ENCODE data around the gene ANTXR2. TPM values are rescaled to one million over a fixed set of nuclear protein-coding genes. Genes with fewer than 3 reads are reported as not detected.

ANTXR2 gene
- total RNA-seq, 4 donors from 2014 or later = 319 to 518 (median 329) TPM

GRCh38 chr4:80079255-80079923 lies 6.4 kb upstream of the ANTXR2 start:
- Histone ChIP-seq H3K9me3 (no peaks in the 10 kb centered on the region), H3K4me1 (peaks cover 4 to 15% (median 11%) of the 10 kb centered on the region in 4 donors), H3K4me3 (peak overlapping the region in 1 of 4 donors; percentile 4), H3K27ac (replicated peaks in 1 of 4) (no peak overlapping the region), H3K36me3 (no peaks in the 10 kb centered on the region), H3K27me3 (no peaks in the 10 kb centered on the region)
- intact Hi-C loops (cut with DNase I) = no loop called here
- no peak for DNase-seq (ENCODE audit: extremely low spot score)
- WGBS = 84% methylated on average over 15 of the region's 15 CpGs
- no peak for TF ChIP-seq CTCF (IDR thresholded peaks at IDR 0.05)

- 88% methylated on average over 3 of the region's 3 CpGs for WGBS
- TF ChIP-seq CTCF (IDR thresholded peaks at IDR 0.05) = no peak
- no peak for TF ChIP-seq POLR2A (IDR thresholded peaks at IDR 0.05; ENCODE audit: low read depth)
- TF ChIP-seq POLR2AphosphoS5 (IDR thresholded peaks at IDR 0.05) = no peak
- no peak for TF ChIP-seq EP300 (IDR thresholded peaks at IDR 0.05)
- Histone ChIP-seq H3K4me3 (peak overlapping the region in 1 of 4 donors; percentile 4), H3K4me1 (peaks cover 12 to 24% (median 20%) of the 10 kb centered on the region in 4 donors), H3K36me3 (no peaks in the 10 kb centered on the region), H3K9me3 (no peaks in the 10 kb centered on the region), H3K27ac (replicated peaks in 1 of 4) (no peak overlapping the region), H3K27me3 (no peaks in the 10 kb centered on the region)
- no peak for DNase-seq (ENCODE audit: extremely low spot score)
- intact Hi-C loops (cut with DNase I) = no loop called here
Observed at GRCh38 chr4:80078346-80079092, 5.5 kb upstream of the ANTXR2 start.

DNA sequence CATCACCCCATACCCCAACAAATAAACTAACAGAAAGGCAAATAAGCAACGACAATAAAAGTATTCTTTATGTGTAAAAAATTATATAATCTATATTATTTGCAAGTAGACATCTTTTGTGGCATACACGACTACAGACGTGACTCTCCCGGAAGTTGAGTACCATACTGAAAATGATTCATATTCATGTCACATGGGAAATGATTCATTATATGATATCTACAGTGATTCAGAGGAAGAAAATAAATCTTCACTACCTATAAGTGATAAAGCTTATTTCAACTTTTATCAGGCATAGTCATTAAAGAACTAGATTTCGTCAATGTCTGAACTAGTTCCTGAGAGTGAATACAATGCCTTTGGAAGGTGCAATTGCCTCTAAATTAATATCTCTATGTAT lies 4.6 kb upstream of the ANTXR2 start:
- no peak overlapping the region for H3K27ac ChIP-seq (replicated peaks in 1 of 4)
- H3K4me1 ChIP-seq = peaks cover 15 to 29% (median 24%) of the 10 kb centered on the region in 4 donors
- H3K4me3 ChIP-seq = no peak overlapping the region
- H3K36me3 ChIP-seq = no peaks in the 10 kb centered on the region
- DNase-seq (ENCODE audit: extremely low spot score) = no peak
- no peaks in the 10 kb centered on the region for H3K27me3 ChIP-seq
- WGBS = 82% methylated on average over 5 of the region's 5 CpGs
- no peak for TF ChIP-seq POLR2AphosphoS5 (IDR thresholded peaks at IDR 0.05)
- no peaks in the 10 kb centered on the region for H3K9me3 ChIP-seq
- intact Hi-C loops (cut with DNase I) = no loop called here

DNA sequence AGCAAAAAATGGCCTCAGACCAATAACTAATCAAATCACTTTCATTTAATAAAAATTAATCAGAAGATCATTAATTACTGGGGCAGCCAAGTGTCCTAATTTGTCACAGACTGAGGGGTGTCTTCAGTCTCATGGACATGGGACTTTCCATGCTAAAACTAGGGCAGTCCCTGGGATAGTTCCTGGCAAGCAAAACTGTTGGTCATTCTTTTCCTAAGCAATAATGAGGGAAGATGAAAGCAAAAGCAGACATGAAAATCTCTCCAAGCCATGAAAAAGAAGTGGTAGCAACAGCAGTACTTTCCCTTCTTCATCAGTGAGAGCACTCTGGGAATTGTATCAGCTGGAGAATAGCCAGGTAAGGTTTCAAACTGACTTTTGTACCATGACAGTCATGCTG lies 3.7 kb upstream of the ANTXR2 start:
- intact Hi-C loops (cut with DNase I) = no loop called here
- Histone ChIP-seq H3K9me3 (no peaks in the 10 kb centered on the region), H3K36me3 (no peaks in the 10 kb centered on the region), H3K27ac (replicated peaks in 1 of 4) (no peak overlapping the region), H3K4me3 (no peak overlapping the region), H3K4me1 (peaks cover 15 to 29% (median 24%) of the 10 kb centered on the region in 4 donors), H3K27me3 (no peaks in the 10 kb centered on the region)
- no peak for TF ChIP-seq POLR2AphosphoS5 (IDR thresholded peaks at IDR 0.05)
- TF ChIP-seq EP300 (IDR thresholded peaks at IDR 0.05) = no peak
- no peak for TF ChIP-seq CTCF (IDR thresholded peaks at IDR 0.05)
- TF ChIP-seq POLR2A (IDR thresholded peaks at IDR 0.05; ENCODE audit: low read depth) = no peak
- DNase-seq (ENCODE audit: extremely low spot score) = no peak

DNA sequence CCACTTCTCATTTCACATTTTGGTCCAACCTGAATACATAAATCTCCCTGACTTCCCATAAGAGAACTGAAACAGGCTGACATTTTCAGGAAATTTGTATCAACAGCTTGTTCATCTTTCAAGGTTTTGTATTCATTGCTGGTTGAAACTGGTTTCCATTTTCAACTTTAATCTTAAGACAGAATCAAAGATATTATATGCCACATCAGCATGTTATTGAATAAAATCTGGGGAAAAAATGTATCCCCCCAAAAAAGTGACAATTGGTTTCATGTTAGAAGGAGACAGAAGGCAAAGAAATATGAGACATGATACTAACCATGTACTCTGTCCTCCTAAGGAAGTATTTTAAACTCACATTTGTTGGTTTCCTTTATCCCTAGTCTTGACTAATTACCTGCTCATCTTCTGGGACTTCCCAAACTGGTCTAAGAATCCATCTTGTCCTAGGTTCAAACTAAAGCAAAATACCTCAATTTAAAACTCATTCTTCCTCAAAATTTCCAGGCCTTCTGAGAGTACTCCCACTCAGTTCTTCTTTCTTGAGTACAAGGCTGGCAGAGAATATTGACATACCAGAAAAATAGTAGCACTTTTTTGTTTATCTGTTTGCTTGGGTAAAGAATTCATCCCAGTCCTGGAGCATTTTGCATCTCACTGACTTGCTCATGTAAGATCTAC lies 3.1 kb upstream of the ANTXR2 start:
- H3K36me3 ChIP-seq = no peaks in the 10 kb centered on the region
- H3K4me1 ChIP-seq = peaks cover 15 to 29% (median 24%) of the 10 kb centered on the region in 4 donors
- no peak overlapping the region for H3K27ac ChIP-seq (replicated peaks in 1 of 4)
- DNase-seq (ENCODE audit: extremely low spot score) = no peak
- intact Hi-C loops (cut with DNase I) = no loop called here
- TF ChIP-seq EP300 (IDR thresholded peaks at IDR 0.05) (no peak), POLR2A (IDR thresholded peaks at IDR 0.05; ENCODE audit: low read depth) (no peak), POLR2AphosphoS5 (IDR thresholded peaks at IDR 0.05) (no peak), CTCF (IDR thresholded peaks at IDR 0.05) (no peak)
- no peaks in the 10 kb centered on the region for H3K9me3 ChIP-seq
- no peak overlapping the region for H3K4me3 ChIP-seq
- no peaks in the 10 kb centered on the region for H3K27me3 ChIP-seq

Measured in esophagus muscularis mucosa (tissue), 4 donors.